ENCODE data around the gene DENND11.

DENND11 gene

GRCh38 chr7:141699860-141700259 is 2.1 kb downstream of the DENND11 start:
- no peak overlapping the region for H3K9ac ChIP-seq
- H3K4me3 ChIP-seq (ENCODE audit: low read depth, low read length) = no peak overlapping the region
- H3K79me2 ChIP-seq = peaks cover 10% of the 10 kb centered on the region
- no peak overlapping the region for H3K27ac ChIP-seq
- H3K4me2 ChIP-seq (ENCODE audit: low read length) = no peak overlapping the region
- no peaks in the 10 kb centered on the region for H3K9me3 ChIP-seq (ENCODE audit: control insufficient read depth, low read length)
- no peak overlapping the region for H2AFZ ChIP-seq
- H3K27me3 ChIP-seq (ENCODE audit: control insufficient read depth, insufficient read depth, low read length) = no peaks in the 10 kb centered on the region
- H3K4me1 ChIP-seq = peaks cover 32% of the 10 kb centered on the region
- no peak for TF ChIP-seq CTCF (IDR thresholded peaks at IDR 0.05)
- H3K36me3 ChIP-seq (ENCODE audit: control insufficient read depth, insufficient read depth, low read length) = no peaks in the 10 kb centered on the region

- Histone ChIP-seq H3K4me2 (ENCODE audit: low read length) (no peak overlapping the region), H3K4me3 (ENCODE audit: low read depth, low read length) (no peak overlapping the region), H3K4me1 (peaks cover 32% of the 10 kb centered on the region), H3K79me2 (peaks cover 8% of the 10 kb centered on the region), H3K36me3 (ENCODE audit: control insufficient read depth, insufficient read depth, low read length) (no peaks in the 10 kb centered on the region), H2AFZ (no peak overlapping the region), H3K27me3 (ENCODE audit: control insufficient read depth, insufficient read depth, low read length) (no peaks in the 10 kb centered on the region), H3K27ac (no peak overlapping the region), H3K9me3 (ENCODE audit: control insufficient read depth, low read length) (no peaks in the 10 kb centered on the region), H3K9ac (no peak overlapping the region)
- no peak for TF ChIP-seq CTCF (IDR thresholded peaks at IDR 0.05)
Measured at GRCh38 chr7:141698247-141699015, 3.5 kb downstream of the DENND11 start.

- no peaks in the 10 kb centered on the region for H3K36me3 ChIP-seq (ENCODE audit: control insufficient read depth, insufficient read depth, low read length)
- H3K4me3 ChIP-seq (ENCODE audit: low read depth, low read length) = no peak overlapping the region
- peaks cover 25% of the 10 kb centered on the region for H3K4me1 ChIP-seq
- H3K9ac ChIP-seq = no peak overlapping the region
- H2AFZ ChIP-seq = no peak overlapping the region
- H3K27me3 ChIP-seq (ENCODE audit: control insufficient read depth, insufficient read depth, low read length) = no peaks in the 10 kb centered on the region
- TF ChIP-seq CTCF (IDR thresholded peaks at IDR 0.05) = no peak
- H3K9me3 ChIP-seq (ENCODE audit: control insufficient read depth, low read length) = no peaks in the 10 kb centered on the region
- peaks cover 8% of the 10 kb centered on the region for H3K79me2 ChIP-seq
- H3K4me2 ChIP-seq (ENCODE audit: low read length) = no peak overlapping the region
- no peak overlapping the region for H3K27ac ChIP-seq
Measured at GRCh38 chr7:141697211-141697871, 4.6 kb downstream of the DENND11 start.

GRCh38 chr7:141696348-141696747 is 5.6 kb downstream of the DENND11 start:
- Histone ChIP-seq H3K4me2 (ENCODE audit: low read length) (no peak overlapping the region), H3K79me2 (peaks cover 10% of the 10 kb centered on the region), H3K4me3 (ENCODE audit: low read depth, low read length) (no peak overlapping the region), H3K27ac (no peak overlapping the region), H3K27me3 (ENCODE audit: control insufficient read depth, insufficient read depth, low read length) (no peaks in the 10 kb centered on the region), H3K4me1 (peaks cover 25% of the 10 kb centered on the region), H2AFZ (no peak overlapping the region), H3K36me3 (ENCODE audit: control insufficient read depth, insufficient read depth, low read length) (no peaks in the 10 kb centered on the region), H3K9me3 (ENCODE audit: control insufficient read depth, low read length) (no peaks in the 10 kb centered on the region), H3K9ac (no peak overlapping the region)
- no peak for TF ChIP-seq CTCF (IDR thresholded peaks at IDR 0.05)

Measured in parathyroid adenoma (tissue), 2 donors.